Measurements from ENCODE around the gene CBLN1.

DNA sequence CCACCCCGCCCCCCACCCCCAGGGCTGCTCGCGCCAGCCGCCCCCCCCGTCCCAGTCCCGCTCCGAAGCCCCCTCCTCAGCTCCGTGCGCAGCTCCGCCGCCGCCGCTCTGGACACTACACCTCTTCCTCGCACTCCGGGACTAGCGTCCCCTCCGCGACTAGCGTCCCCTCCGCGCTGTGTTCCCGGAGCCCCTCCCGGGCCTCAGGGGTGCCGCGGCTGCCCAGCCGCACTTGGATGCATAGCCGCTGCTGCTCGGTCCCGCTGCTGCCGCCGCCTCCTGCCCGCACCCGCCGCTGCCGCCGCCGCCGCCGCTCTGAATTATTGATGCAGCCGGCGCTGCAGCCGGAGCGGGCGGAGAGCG, at the start of gene CBLN1:
- TF ChIP-seq MAFK (IDR thresholded peaks at IDR 0.05; ENCODE audit: low read depth, low read length): no peak
- TF ChIP-seq, protein P1, sequence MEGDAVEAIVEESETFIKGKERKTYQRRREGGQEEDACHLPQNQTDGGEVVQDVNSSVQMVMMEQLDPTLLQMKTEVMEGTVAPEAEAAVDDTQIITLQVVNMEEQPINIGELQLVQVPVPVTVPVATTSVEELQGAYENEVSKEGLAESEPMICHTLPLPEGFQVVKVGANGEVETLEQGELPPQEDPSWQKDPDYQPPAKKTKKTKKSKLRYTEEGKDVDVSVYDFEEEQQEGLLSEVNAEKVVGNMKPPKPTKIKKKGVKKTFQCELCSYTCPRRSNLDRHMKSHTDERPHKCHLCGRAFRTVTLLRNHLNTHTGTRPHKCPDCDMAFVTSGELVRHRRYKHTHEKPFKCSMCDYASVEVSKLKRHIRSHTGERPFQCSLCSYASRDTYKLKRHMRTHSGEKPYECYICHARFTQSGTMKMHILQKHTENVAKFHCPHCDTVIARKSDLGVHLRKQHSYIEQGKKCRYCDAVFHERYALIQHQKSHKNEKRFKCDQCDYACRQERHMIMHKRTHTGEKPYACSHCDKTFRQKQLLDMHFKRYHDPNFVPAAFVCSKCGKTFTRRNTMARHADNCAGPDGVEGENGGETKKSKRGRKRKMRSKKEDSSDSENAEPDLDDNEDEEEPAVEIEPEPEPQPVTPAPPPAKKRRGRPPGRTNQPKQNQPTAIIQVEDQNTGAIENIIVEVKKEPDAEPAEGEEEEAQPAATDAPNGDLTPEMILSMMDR (conservative IDR thresholded peaks at IDR 0.05; ENCODE audit: low read depth, low read length): no peak
